Measurements from ENCODE around the gene ABO.

GRCh38 chr9:133261103-133261752 is 13.8 kb downstream of the ABO start:
- TF ChIP-seq TAF1 (IDR thresholded peaks at IDR 0.05; ENCODE audit: low read depth) (no peak), EP300 (IDR thresholded peaks at IDR 0.05; ENCODE audit: borderline replicate concordance) (no peak)
